Activated T-cell treated with anti-CD3 and anti-CD28 coated beads, Interleukin-2, amount 50 U/mL, for 72 hours (primary cell): ENCODE measurements around the gene LBR. TPM values are rescaled to one million over a fixed set of nuclear protein-coding genes. Genes with fewer than 3 reads are reported as not detected.
"Not testable (repeated sequence)": the region's sequence is repeated elsewhere in the genome, so short reads cannot be mapped to it uniquely, and the experiment has no call there.

ENCODE experiments used
- ATAC-seq, 2 donors: fragments of 150-1000 bp; cut with Tn5 transposase; replicated peaks in 1 of 2; 2 replicates each; pipeline ENCODE4 v1.10.0; 2021; ENCODE audit warnings: moderate library complexity in 2 of 2, mild to moderate bottlenecking in 1 of 2
- DNase-seq, 2 donors: peaks; one replicate each; pipeline ENCODE4 v3.0.0; 2021 to 2022; ENCODE audit warnings: mixed read lengths in 1 of 2
- H3K27ac Mint-ChIP-seq: one replicate; pipeline ENCODE4 v1.8.0; 2022; ENCODE audit warnings: mild to moderate bottlenecking, moderate library complexity, mixed read lengths
- H3K27me3 Mint-ChIP-seq: one replicate; pipeline ENCODE4 v1.8.0; 2022; ENCODE audit warnings: low read depth, mixed read lengths
- H3K36me3 Mint-ChIP-seq, 2 donors: one replicate each; pipeline ENCODE4 v1.8.0; 2022; ENCODE audit warnings: mixed read lengths in 2 of 2, mild to moderate bottlenecking in 1 of 2; ENCODE audit not compliant: insufficient read depth in 2 of 2
- H3K4me1 Mint-ChIP-seq: one replicate; pipeline ENCODE4 v1.8.0; 2022; ENCODE audit warnings: low read depth, mixed read lengths
- H3K4me3 Mint-ChIP-seq, 2 donors: one replicate each; pipeline ENCODE4 v1.8.0; 2022; ENCODE audit warnings: mild to moderate bottlenecking in 2 of 2, mixed read lengths in 2 of 2, moderate library complexity in 2 of 2
- H3K9me3 Mint-ChIP-seq, 2 donors: one replicate each; pipeline ENCODE4 v1.8.0; 2022; ENCODE audit warnings: mixed read lengths in 2 of 2
- total RNA-seq, 2 donors: library from RNA; stranded (reverse); gene quantifications; one replicate each; pipeline ENCODE4 v1.2.3, GENCODE V29; 2022

LBR gene
- total RNA-seq: 100 to 1,000 TPM; 152 to 163 TPM

- peak; percentile 38 to 41 for ATAC-seq
- no peaks in the 10 kb centered on the region for H3K9me3 Mint-ChIP-seq
These were observed at the start of gene LBR for GRCh38 chr1:225427235-225428067. TSS of gene LBR (minus strand) at chr1:225428038. CDS start at chr1:225424075, 3,963 bp downstream.

DNA sequence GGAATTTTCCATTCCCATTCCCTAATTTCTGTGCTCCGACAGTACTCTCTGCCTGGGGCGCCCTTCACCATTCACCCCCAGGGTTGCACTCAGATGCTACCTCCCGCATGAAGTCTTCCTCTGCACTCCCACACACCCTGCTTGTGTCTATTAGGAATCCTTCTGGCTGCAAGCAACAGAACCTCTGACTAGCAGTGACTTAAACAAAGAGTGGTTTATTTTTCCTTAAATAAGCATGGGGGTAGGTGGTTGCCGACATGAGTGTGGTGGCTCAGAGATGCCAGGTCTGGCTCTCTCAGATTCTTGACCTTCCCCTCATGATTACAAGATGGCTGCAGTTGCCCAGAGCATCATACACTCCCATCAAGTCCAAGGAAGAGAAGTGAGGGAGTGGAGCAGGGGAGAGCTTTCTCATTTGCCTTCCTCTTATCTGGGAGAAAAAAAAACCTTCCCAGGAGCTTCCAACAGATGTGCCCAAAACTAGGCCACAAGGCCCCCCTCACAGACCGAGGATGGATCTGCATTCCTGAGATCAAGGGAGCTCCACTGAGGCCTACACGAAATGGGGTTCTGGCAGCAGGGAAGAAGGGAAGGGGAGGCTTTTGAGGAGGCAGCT is 49.6 kb upstream of the LBR start:
- Mint-ChIP-seq H3K27me3 (no peaks in the 10 kb centered on the region), H3K36me3 (no peaks in the 10 kb centered on the region), H3K4me1 (peaks cover 40% of the 10 kb centered on the region), H3K9me3 (peaks cover 0 to 2% of the 10 kb centered on the region in 2 donors), H3K27ac (no peak overlapping the region), H3K4me3 (no peak overlapping the region)
- no peak for ATAC-seq
- no peak for DNase-seq

More at GRCh38 chr1:225427235-225428067, at the start of gene LBR:
- H3K4me1 Mint-ChIP-seq: peaks cover 52% of the 10 kb centered on the region
- peak within 1 kb of the TSS; percentile 89 to 95 for H3K4me3 Mint-ChIP-seq
- peak within 1 kb of the TSS; percentile 94 for H3K27ac Mint-ChIP-seq
- H3K27me3 Mint-ChIP-seq: no peaks in the 10 kb centered on the region
- peak; percentile 50 to 60 for DNase-seq
- peaks cover 1 to 7% of the 10 kb centered on the region in 2 donors for H3K36me3 Mint-ChIP-seq

DNA sequence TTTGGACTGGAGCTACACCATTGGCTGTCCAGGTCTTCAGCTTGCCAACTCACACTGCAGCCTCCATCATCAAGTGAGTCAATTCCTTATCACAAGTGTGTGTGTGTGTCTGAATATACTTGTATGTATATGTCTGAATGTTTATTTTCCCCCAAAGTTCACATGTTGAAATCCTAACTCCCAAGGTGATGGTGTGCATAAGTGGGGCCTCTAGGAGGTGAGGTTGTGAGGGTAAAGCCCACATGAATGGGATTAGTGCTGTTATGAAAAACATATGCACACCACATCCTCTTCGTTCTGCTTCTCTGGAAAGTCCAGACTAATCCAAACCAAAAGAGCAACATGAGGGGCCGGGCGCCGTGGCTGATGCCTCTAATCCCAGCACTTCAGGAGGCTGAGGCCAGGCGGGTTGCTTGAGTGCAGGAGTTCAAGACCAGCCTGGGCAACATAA is 48.7 kb upstream of the LBR start:
- ATAC-seq (peak; percentile 48 to 57), DNase-seq (peak in 1 of 2 donors; percentile 30)
- Mint-ChIP-seq H3K36me3 (no peaks in the 10 kb centered on the region), H3K27ac (no peak overlapping the region), H3K4me1 (peaks cover 40% of the 10 kb centered on the region), H3K4me3 (peak overlapping the region; percentile 20 to 23), H3K27me3 (no peaks in the 10 kb centered on the region), H3K9me3 (peaks cover 0 to 2% of the 10 kb centered on the region in 2 donors)

DNA sequence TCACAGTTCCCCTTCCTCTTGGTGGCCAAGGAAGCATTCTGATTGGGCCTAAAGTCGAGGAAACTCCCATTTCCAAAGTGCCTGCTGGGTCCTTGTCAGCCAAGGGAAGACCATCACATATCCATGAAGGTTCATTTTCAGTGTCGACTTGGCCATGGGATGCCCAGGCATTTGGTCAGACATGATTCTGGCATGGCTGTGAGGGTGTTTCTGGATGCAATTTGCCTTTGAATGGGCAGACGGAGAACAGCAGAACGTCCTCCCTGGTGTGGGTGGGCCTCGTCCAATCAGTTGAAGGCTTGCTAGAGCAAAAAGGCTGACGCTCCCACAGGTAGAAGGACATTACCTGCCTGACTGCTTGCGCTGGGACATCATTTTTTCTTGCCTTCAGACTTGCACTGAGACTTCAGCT is 48.3 kb upstream of the LBR start:
- Mint-ChIP-seq H3K27ac (no peak overlapping the region), H3K9me3 (peaks cover 0 to 2% of the 10 kb centered on the region in 2 donors), H3K4me1 (peaks cover 40% of the 10 kb centered on the region), H3K4me3 (no peak overlapping the region), H3K27me3 (no peaks in the 10 kb centered on the region), H3K36me3 (no peaks in the 10 kb centered on the region)
- DNase-seq (no peak), ATAC-seq (no peak)

DNA sequence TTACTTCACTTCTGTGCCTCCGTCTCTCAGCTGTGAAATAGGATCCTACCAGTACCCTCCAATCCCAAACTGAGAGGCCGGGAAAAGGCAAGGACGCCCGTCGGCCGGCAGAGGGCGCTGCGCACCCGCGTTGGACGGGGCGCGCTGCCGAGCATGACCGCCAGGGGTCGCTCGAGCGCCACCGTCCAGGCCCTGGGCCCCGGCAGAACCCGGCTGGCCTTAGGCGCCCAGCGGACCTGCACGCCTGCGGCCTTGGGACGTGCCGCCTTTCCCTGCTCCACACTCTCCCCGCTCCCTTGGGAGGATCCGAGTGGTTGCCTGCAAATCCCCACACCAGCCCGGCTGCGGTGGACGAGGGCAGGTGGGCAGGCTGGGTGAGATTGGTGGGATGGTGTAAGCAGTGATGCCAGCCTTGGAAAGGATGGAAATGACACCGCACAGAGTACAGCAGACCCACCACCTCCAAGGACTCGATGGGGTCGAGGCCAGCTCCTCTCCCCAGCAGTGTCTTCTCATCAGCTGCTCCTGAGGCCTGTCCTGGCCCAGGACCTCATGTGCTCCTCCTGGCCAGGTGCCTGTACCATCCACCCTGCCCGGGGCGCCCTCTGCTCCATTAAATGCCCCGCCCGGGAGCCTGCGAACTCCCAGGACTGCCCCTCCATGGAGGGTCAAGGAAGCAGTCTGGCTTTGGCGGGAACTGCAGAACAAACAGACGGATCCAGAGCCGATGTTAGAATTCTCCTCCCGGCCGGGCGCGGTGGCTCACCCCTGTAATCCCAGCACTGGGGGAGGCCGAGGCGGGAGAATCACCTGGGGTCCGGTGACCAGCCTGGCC is 47.4 kb upstream of the LBR start:
- no peaks in the 10 kb centered on the region for H3K27me3 Mint-ChIP-seq
- peaks cover 0 to 2% of the 10 kb centered on the region in 2 donors for H3K9me3 Mint-ChIP-seq
- peaks cover 40% of the 10 kb centered on the region for H3K4me1 Mint-ChIP-seq
- DNase-seq: peak; percentile 57 to 85
- no peaks in the 10 kb centered on the region for H3K36me3 Mint-ChIP-seq
- peak; percentile 69 to 77 for ATAC-seq
- H3K27ac Mint-ChIP-seq: no peak overlapping the region
- H3K4me3 Mint-ChIP-seq: no peak overlapping the region

DNA sequence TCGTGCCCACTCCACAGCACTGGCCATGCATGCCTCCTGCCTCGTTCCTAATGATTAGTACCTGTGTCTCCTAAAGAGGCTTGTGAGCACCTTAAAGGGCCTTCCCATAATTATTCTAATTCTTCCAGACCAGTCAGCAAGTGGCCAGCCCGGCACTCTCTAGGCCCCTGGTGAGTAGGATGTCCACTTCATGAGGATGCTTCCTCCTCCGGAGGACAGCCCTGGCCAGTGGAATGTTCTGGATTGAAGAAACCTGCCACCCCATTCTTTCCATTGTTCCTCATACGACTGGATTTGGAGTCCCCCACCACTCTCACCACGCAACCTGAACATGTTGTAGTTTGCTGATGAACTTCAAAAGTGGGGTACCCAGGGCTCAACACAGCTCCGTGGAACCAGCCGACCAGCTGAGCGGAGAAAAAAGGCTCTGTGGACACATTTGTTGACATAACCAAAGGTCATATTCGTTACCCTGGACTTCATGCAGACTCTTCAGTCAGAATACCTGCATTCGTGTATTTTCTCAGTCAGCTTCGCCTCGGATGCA is 46.7 kb upstream of the LBR start:
- no peaks in the 10 kb centered on the region for H3K36me3 Mint-ChIP-seq
- H3K4me1 Mint-ChIP-seq: peaks cover 40% of the 10 kb centered on the region
- no peak for DNase-seq
- no peaks in the 10 kb centered on the region for H3K27me3 Mint-ChIP-seq
- H3K27ac Mint-ChIP-seq: no peak overlapping the region
- no peak for ATAC-seq
- peaks cover 0 to 2% of the 10 kb centered on the region in 2 donors for H3K9me3 Mint-ChIP-seq
- peak overlapping the region in 1 of 2 donors; percentile 54 for H3K4me3 Mint-ChIP-seq

GRCh38 chr1:225473676-225474438 is 46.0 kb upstream of the LBR start:
- not testable (repeated sequence) for DNase-seq, H3K27ac Mint-ChIP-seq, ATAC-seq, H3K9me3 Mint-ChIP-seq, H3K36me3 Mint-ChIP-seq, H3K27me3 Mint-ChIP-seq
- Mint-ChIP-seq H3K4me1 (peaks cover 46% of the 10 kb centered on the region), H3K4me3 (peak overlapping the region in 1 of 2 donors; percentile 54)

GRCh38 chr1:225473266-225473665 is 45.4 kb upstream of the LBR start:
- H3K4me1 Mint-ChIP-seq: peaks cover 49% of the 10 kb centered on the region
- not testable (repeated sequence) for H3K9me3 Mint-ChIP-seq, DNase-seq, H3K27me3 Mint-ChIP-seq, H3K36me3 Mint-ChIP-seq, H3K27ac Mint-ChIP-seq, ATAC-seq
- peak overlapping the region; percentile 11 to 38 for H3K4me3 Mint-ChIP-seq

- Mint-ChIP-seq H3K36me3 (no peaks in the 10 kb centered on the region), H3K9me3 (peaks cover 0 to 2% of the 10 kb centered on the region in 2 donors), H3K4me3 (no peak overlapping the region), H3K27ac (no peak overlapping the region), H3K27me3 (no peaks in the 10 kb centered on the region), H3K4me1 (peaks cover 43% of the 10 kb centered on the region)
- DNase-seq (no peak), ATAC-seq (no peak)
These were observed 43.8 kb upstream of the LBR start for GRCh38 chr1:225471453-225472301.

- no peak overlapping the region for H3K4me3 Mint-ChIP-seq
- DNase-seq: no peak
- H3K4me1 Mint-ChIP-seq: peaks cover 42% of the 10 kb centered on the region
- no peaks in the 10 kb centered on the region for H3K9me3 Mint-ChIP-seq
- no peaks in the 10 kb centered on the region for H3K36me3 Mint-ChIP-seq
- H3K27me3 Mint-ChIP-seq: no peaks in the 10 kb centered on the region
- no peak for ATAC-seq
- H3K27ac Mint-ChIP-seq: no peak overlapping the region
These were observed 43.2 kb upstream of the LBR start for GRCh38 chr1:225471109-225471452.

DNA sequence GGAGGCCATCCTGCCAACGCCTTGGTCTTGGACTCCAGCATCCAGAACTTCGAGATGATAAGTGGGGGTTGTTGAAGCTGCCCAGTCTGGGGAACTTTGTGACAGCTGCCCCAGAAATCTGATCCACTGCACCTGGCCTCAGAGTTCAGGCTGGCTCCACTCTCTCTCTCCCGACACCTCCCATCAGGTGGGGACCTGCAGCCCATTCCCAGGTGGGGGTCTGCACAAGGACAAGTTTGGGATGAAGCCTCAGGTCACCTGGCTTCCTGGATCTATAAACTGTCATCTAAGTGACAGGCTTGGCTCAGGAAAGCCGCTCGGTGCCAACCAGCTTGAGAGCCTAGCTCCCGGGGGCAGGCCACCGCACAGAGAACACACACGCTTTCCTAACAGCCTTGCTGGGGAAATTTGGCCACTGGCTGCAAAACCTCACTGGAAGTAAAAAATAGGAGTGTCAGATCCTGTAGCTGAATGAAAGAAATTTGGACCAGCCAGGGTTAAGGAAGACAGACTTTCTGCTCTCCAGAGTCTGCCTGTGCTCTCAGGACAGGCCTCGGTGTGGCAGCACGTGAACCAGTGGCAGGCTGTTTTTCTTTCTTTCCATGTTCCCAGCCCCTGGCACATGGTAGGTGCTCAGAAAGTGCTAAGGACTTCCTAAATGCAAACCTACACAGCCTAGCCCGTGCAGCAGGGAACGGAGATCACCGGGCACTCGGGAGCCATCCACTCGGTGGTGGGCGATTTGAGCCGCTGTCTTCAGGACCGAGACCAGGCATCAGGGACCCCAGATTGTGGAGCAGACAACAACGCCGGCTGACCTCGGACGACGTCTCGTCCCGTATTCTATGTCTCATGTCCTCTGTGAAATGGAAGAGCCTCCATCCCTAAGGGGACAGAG is 42.6 kb upstream of the LBR start:
- no peak for ATAC-seq
- no peaks in the 10 kb centered on the region for H3K36me3 Mint-ChIP-seq
- peaks cover 45% of the 10 kb centered on the region for H3K4me1 Mint-ChIP-seq
- no peak overlapping the region for H3K27ac Mint-ChIP-seq
- no peaks in the 10 kb centered on the region for H3K27me3 Mint-ChIP-seq
- no peak for DNase-seq
- no peak overlapping the region for H3K4me3 Mint-ChIP-seq
- no peaks in the 10 kb centered on the region for H3K9me3 Mint-ChIP-seq
